GM19239 (cell line): Measurements from ENCODE around the gene AKAP10.
"Not testable (repeated sequence)": the region's sequence is repeated elsewhere in the genome, so short reads cannot be mapped to it uniquely, and the experiment has no call there.

Experiments
- DNase-seq: peaks from one replicate; pipeline ENCODE4 v3.0.0; 2011; ENCODE audit warnings: low spot score; ENCODE audit not compliant: insufficient read length
- FAIRE-seq: peaks from 2 replicates; lab custom pipeline; 2011; peaks lifted over from hg19 to GRCh38; lab: Jason Lieb, UNC

The AKAP10 gene

GRCh38 chr17:19876529-19877161 lies 101.0 kb downstream of the AKAP10 start:
- DNase-seq (no peak), FAIRE-seq (no peak)

- FAIRE-seq (no peak), DNase-seq (no peak)
Observed at GRCh38 chr17:19874256-19874655, 103.4 kb downstream of the AKAP10 start.

- FAIRE-seq, result no peak
- no peak for DNase-seq
Observed at GRCh38 chr17:19873346-19873745, 104.3 kb downstream of the AKAP10 start.

GRCh38 chr17:19868079-19868395 lies 109.6 kb downstream of the AKAP10 start:
- DNase-seq (no peak), FAIRE-seq (no peak)

GRCh38 chr17:19867329-19868078 lies 110.1 kb downstream of the AKAP10 start, which contains the start of gene ULK2:
TSS of gene ULK2 (minus strand) at chr17:19867936. CDS start at chr17:19867417, 519 bp downstream.
- DNase-seq, result peak; percentile 60
- FAIRE-seq, result no peak

- no peak for FAIRE-seq
- peak; percentile 47 for DNase-seq
Observed at GRCh38 chr17:19867079-19867328, 110.6 kb downstream of the AKAP10 start.

GRCh38 chr17:19865021-19865420 lies 112.6 kb downstream of the AKAP10 start:
- peak; percentile 23 for FAIRE-seq
- DNase-seq, result no peak

- DNase-seq, FAIRE-seq: not testable (repeated sequence)
Observed at GRCh38 chr17:19860647-19861177, 116.9 kb downstream of the AKAP10 start.

- FAIRE-seq, result no peak
Observed at GRCh38 chr17:19857640-19858039, 120.0 kb downstream of the AKAP10 start.

More at GRCh38 chr17:19857640-19858039, 120.0 kb downstream of the AKAP10 start:
- DNase-seq, result no peak
